Measurements from ENCODE around the gene ZBTB45.

ZBTB45 gene

GRCh38 chr19:58538257-58539168, 18.9 kb upstream of the ZBTB45 start:
- DNase-seq: no peak

GRCh38 chr19:58536852-58537798, 17.5 kb upstream of the ZBTB45 start:
- DNase-seq: no peak

GRCh38 chr19:58535857-58536256, 16.2 kb upstream of the ZBTB45 start:
- no peak for DNase-seq

- peak; percentile 26 for DNase-seq
These were observed 11.6 kb upstream of the ZBTB45 start for GRCh38 chr19:58531034-58531840.

GRCh38 chr19:58529405-58529804, 9.8 kb upstream of the ZBTB45 start:
- DNase-seq: no peak

- DNase-seq: no peak
These were observed 3.1 kb upstream of the ZBTB45 start for GRCh38 chr19:58522709-58523108.

GRCh38 chr19:58521651-58522050, 2.0 kb upstream of the ZBTB45 start:
- DNase-seq: no peak

- DNase-seq: no peak
These were observed 618 bp upstream of the ZBTB45 start for GRCh38 chr19:58520257-58520599.

- DNase-seq: peak; percentile 65
These were observed 589 bp downstream of the ZBTB45 start for GRCh38 chr19:58519087-58519354.

GRCh38 chr19:58518256-58519086, 1.1 kb downstream of the ZBTB45 start:
- no peak for DNase-seq

GRCh38 chr19:58516964-58517833, 2.4 kb downstream of the ZBTB45 start:
- no peak for DNase-seq

GRCh38 chr19:58516246-58516836, 3.3 kb downstream of the ZBTB45 start:
- DNase-seq: no peak

GRCh38 chr19:58515259-58515658, 4.4 kb downstream of the ZBTB45 start:
- DNase-seq: no peak

- DNase-seq: no peak
These were observed 5.0 kb downstream of the ZBTB45 start for GRCh38 chr19:58514564-58515022.

GRCh38 chr19:58513694-58514563, 5.7 kb downstream of the ZBTB45 start:
- DNase-seq: peak; percentile 91

- no peak for DNase-seq
These were observed 6.4 kb downstream of the ZBTB45 start for GRCh38 chr19:58513213-58513693.

GRCh38 chr19:58511353-58512208, 8.0 kb downstream of the ZBTB45 start, which contains the start of gene SLC27A5:
SLC27A5 (minus strand) TSS chr19:58511992; CDS start chr19:58511955, 37 bp downstream.
- DNase-seq: no peak
